ENCODE results near the gene CDK15.
A peak's percentile ranks its signal among the peaks of the same experiment; 100 is the strongest.
"Not testable (repeated sequence)": the region's sequence is repeated elsewhere in the genome, so short reads cannot be mapped to it uniquely, and the experiment has no call there.

Gene CDK15

DNA sequence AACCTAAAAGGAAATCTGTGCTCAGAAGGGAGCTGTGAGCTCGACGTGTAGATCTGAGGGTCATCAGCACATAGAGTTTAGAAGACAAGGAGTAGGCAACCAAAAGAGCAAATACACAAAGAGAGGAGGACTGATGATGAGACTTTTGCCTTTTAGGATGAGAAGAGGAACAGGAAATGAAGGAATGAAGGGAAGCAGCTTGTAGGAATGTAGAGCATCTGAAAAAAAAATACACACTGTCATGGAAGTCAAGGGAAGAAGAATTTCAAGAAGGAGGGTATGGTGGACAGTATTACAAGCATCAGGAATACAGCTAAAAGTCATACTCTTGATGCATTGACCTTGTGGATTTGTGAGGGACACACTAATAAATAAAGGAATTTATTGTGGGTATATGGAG lies 21.9 kb downstream of the CDK15 start:
- no peak for DNase-seq (ENCODE audit: low read depth in 2 of 2)

DNA sequence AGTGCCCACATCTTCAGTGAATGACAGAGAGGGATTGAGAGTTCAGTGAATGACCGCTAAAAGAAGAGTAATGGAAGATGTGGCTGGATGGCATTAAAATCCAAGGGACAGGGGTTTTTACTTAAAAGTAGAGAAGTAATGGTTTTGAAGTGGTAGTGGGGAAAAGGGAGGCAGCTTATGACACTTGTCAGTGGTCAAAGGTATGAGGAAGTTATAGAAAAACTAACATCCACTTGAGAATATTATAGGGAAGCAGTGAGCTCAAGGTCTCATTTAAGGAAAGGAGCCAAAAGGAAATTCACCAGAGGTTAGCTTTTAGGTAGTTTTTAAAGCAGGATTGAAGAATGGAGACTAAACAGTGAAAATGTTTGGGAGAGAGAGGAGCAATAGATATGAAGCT lies 24.3 kb downstream of the CDK15 start:
- no peak for DNase-seq (ENCODE audit: low read depth in 2 of 2)

DNA sequence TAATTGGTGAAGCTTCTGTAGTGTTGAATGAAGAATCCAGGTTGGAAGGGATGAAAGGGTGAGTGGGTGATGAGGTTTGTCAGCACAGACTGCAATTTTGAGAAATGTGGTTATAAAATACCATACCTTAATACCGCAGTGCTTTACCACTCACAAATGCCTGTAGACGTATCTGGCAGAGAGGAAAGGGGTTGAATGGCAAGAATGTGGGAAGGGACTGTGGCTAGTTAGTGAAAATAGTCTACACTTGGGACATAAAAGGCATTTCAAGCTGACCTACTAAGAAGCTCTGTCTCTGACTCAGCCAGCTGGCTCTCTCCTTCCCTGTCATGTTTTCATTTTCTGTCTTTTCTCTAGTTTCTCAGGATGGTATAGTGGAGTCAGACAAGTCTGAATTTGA lies 25.1 kb downstream of the CDK15 start:
- peak; percentile 78 for DNase-seq (ENCODE audit: low read depth in 2 of 2)

DNA sequence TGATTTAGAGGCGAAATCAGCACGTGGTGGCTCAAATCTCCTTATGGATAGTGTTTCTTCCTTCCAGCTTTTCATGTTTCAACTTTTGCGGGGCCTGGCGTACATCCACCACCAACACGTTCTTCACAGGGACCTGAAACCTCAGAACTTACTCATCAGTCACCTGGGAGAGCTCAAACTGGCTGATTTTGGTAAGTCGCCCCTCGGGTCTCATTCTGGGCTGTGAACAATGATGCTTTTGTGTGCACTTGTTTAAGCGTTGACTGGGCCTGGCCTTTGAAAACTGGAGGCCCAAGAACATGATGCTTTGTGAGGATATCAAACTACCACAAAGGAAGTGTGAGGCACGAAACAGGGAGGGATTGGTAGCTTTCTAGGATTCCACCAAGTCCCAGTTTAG lies 27.4 kb downstream of the CDK15 start:
- no peak for DNase-seq (ENCODE audit: low read depth in 2 of 2)

DNA sequence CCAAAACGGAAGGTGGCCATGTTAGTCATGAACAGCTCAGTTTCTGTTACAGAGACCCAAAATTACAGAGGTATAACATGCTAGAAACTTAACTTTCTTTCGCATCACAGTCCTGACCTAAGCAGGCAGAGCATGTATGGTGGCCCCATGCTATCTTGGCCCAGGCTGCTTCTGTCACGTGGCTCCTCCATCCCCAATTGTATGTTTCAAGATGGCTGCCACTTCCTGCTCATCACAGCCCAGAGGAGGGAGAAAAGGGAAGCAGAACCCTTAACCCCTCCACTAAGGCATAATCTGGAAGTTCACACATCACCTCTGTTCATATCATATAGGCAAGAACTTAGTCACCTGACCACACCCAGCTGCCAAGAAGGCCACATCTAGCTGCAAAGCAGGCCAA lies 28.7 kb downstream of the CDK15 start:
- no peak for DNase-seq (ENCODE audit: low read depth in 2 of 2)

DNA sequence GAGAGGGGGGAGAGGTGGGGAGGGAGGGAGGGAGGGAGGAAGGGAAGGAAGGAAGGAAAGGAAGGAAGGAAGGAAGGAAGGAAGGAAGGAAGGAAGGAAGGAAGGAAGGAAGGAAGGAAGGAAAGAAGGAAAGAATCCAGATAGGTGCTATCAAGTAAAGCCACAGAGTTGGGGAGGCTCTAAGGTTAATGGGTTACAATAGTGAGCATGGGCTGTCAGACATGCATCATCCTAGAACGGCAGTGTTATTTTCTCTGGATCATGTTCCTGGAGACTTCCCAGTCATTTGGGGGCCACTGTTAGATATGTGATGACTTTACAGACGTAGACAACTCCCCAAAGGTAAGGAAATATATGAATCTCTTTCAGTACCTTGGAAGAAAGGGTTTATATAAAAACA lies 31.1 kb downstream of the CDK15 start:
- DNase-seq (ENCODE audit: low read depth in 2 of 2) = no peak

DNA sequence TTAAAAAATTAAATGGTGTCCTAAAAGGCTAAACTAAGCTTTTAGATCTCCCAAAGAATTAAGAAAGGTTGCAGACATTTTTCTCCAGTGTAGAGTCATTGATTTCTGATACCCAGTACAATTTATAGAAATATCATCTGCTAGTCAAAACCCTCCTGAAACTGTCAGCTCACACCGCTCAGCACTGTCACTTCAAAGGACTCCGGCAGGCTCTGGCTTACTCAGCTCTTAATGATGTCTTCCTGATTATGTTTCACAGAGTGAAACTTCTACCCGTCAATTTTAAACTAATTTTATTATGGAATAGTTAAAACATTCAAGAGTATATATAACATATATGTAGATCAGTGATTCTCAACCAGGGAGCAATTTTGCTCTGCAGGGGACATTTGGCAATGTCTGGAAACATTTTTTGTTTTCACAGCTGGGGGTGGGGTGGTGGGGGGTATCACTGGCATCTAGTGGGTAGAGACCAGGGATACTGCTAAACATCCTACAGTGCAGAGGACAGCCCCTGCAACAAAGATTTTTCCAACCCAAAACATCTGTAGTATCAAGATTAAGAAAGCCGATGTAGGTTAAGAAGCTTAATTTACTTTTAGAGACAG lies 31.6 kb downstream of the CDK15 start:
- no peak for DNase-seq (ENCODE audit: low read depth in 2 of 2)

DNA sequence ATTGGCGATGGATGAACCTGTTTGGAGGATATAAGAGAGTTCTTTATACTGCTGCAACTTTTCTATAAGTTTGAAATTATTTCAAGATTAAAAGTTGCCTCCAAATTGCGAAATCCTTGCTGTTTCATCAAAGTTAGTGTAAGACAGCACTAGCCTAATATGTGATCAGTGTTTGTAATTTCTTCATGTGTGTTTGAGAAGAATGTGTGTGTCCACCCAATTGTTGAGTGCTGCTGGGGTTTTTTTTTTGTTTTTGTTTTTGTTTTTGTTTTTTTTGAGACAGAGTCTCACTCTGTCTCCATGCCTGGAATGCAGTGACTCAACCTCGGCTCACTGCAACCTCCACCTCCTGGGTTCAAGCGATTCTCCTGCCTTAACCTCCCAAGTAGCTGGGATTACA lies 33.4 kb downstream of the CDK15 start:
- peak in 1 of 2 experiments; percentile 45 for DNase-seq (ENCODE audit: low read depth in 2 of 2)

DNA sequence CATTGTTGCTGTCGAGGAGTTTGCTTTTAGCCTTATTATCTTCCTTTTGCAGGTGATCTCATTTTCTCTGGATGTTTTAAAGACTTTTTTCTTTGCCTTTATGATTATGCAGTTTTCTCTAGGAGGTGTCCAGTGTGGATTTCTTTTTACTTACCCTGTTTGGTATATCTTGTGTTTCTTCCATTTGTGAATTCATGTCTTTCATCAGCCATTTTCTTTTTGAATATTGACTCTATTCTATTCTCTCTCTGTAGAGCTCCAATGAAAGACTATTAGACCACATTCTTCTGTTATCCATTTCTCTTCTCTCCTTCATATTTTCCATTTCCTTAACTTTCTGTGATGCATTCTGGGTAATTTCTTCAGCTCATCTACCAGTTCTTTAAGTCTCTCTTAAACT lies 34.4 kb downstream of the CDK15 start:
- DNase-seq (ENCODE audit: low read depth in 2 of 2) = no peak

DNA sequence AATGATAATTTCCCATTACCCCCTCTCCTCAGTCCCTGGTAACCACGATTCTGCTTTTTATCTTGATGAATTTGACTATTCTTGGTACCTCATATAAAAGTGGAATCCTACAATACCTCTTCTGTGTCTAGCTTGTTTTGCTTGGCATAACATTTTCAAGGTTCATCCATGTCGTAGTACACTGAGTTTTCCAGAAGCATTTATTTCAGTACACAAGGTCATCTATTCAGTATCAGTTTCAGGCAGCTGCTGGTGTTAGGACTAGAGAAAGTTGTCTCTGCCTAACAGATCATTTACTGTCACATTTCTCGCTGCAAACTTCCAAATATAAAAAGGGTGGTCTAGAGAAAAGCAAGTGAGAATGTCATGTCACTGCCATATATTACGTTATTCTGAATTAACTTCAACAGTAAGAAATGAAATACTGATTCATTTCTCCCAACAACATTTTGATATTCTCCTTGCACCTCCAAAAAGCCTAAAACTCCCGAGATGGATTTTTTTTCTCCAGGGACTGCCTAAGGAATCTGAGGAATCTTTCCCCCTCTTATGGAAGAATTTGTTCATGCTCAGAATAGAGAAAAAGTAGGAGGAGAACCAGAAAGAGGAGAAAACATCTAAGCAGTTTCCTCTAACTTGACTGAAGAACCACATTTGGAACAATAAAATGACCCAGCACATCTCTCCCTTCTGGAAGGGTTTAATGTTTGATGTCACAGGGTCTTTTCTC lies 36.0 kb downstream of the CDK15 start:
- DNase-seq (ENCODE audit: low read depth in 2 of 2) = no peak

DNA sequence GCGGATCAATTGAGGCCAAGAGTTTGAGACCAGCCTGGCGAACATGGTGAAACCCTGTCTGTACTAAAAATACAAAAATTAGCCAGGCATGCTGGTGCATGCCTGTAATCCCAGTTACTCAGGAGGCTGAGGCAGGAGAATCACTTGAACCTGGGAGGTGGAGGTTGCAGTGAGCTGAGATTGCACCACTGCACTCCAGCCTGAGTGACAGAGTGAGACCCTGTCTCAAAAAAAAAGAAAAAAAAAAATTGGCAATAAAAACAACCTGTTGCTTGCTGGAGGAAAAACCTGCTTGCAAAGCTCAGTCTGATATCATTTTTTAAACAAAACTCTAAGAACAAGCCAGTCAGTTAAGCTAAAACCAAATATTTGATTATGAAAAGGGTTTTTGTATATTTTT lies 38.6 kb downstream of the CDK15 start:
- DNase-seq (ENCODE audit: low read depth in 2 of 2) = not testable (repeated sequence)

DNA sequence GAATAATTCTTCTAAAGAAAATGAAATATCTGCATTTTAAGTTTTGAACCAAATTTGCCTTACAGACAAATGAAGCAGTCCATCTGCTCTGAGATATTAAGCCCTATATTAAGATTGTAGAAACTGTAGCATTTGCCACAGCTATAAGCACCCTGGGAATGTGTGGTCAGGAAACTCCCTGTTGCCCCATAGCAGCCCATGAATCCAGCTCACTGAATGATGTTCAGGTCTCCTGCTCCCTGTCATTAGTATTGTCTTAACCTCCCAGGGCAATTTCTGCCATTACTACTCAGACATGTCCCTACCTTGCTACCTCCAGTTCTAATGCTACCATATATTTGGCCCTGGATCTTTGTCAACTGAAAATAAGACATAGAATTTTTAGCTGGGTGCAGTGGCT lies 41.1 kb downstream of the CDK15 start:
- no peak for DNase-seq (ENCODE audit: low read depth in 2 of 2)

DNA sequence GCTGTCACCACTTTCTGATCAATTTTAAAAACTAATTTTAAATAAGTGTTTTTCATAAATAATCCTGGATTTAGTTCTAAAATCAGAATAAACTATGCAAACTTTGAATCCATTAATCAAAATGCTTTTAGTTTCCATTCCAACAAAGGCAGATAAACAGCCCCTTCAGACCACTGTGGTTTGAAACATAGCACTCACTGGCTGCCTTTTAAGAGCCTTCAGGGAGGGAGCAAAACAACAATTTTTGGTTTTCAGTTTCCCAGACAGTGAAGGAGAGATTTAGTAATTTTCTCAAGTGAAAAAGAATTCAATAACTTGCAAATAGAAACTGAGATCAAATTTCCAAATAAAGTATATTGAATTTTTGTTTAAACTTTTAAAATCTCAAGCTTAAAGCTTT lies 46.1 kb downstream of the CDK15 start:
- no peak for DNase-seq (ENCODE audit: low read depth in 2 of 2)

DNA sequence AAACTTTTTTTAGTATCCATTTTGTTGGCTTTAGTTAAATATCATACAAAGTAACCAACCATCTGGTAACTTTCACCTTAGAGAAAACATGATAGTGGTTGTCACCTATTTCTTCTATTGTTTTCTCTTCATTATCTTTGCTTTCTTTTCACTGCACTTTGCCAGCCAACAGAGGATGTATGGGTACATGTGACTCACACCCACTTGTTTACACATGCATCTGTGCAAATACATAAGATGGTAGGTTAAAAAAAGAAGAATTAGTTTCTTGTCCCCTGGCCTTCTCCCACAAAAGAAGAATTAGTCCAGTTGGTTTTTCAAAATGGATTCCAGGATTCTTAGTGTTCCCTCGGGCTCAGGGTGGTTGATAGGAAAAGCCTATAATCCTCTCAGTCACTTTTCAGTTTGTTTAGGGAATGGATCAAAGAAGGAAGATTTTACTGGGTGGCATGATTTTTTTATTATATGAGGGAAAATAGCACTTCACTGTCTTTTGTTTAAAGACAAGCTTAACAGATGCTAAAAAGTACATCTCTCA lies 46.6 kb downstream of the CDK15 start:
- DNase-seq (ENCODE audit: low read depth in 2 of 2) = no peak

DNA sequence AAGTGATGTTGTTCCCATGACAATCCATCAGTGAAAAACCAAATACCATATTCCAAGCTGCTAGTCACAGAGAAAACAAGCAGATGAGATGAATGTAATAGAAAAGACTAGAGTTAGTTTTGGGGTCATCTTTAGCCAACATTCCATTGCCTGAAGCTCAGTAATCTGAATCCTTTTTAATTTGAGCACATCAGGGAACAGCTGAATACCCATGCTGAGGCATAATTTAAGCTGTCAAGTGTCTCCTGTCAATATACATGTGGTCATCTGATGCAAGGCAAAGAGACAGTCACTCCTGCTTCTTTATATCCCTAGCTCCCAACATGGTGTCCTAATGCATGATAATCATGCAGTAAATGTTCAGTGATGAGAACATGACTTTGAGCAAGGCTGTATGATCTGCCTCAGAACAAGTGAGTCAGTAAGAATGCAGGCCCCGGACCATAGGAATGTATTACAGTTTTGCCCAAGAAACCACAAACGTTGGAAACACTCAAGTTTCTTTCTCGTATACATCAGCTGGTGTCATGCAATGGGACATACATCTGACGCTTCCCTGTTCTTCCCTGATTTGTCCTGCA lies 48.0 kb downstream of the CDK15 start:
- DNase-seq (ENCODE audit: low read depth in 2 of 2) = peak; percentile 96 to 97

DNA sequence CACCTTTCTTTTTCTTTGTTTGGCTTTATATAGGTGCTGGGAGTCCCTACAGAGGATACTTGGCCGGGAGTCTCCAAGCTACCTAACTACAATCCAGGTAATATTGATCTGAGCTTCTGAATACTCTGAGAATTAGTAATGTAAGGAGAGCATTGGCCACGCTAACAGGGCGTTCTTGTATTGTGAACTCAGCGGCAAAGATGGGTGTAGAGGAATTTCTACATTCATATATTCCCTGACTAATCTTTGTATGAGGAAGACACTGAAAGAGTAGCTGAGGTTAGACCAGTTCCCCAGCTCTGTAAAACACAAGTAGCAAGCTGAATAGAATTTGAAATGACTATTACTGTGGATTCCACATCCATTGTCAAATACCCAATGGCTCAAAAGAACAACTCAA lies 48.5 kb downstream of the CDK15 start:
- DNase-seq (ENCODE audit: low read depth in 2 of 2) = peak; percentile 51 to 56

DNA sequence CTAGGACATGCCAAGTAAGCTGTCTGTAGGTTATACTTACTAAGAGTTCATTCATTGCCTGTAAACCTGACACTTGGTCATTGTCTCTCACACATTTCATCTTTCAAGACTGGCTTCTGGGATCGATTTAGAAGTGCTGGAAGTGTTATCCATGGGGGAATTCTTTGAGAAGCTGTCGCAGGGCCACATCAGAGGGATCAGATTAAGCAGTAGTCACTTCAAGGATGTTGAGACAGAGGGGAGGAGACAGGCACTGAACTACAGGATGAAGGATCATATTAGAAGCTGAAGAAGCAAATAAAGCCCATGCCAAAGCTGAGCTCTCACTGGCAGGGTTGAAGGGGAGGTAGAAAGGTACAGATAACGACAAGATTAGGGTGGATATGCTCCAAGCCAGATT lies 49.0 kb downstream of the CDK15 start:
- no peak for DNase-seq (ENCODE audit: low read depth in 2 of 2)

DNA sequence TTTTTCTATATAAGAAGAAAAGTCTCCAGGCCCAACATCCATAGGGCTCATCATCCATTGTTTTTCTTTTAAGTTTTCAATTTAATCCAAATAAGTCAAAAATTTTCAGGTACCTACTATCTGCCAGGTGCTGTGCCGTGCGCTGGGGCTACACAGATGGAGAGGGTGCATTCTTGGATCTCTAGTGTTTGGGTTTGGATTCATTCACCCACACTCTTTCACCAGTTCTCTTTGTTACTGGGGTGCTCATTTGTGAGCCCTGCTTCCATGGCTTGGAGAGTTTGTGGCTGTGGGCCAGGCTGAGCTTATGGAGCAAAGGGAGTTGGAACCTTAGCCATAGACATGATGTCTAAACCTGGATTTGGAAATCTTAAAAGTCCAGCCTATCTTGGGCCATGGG lies 51.0 kb downstream of the CDK15 start:
- no peak for DNase-seq (ENCODE audit: low read depth in 2 of 2)

DNA sequence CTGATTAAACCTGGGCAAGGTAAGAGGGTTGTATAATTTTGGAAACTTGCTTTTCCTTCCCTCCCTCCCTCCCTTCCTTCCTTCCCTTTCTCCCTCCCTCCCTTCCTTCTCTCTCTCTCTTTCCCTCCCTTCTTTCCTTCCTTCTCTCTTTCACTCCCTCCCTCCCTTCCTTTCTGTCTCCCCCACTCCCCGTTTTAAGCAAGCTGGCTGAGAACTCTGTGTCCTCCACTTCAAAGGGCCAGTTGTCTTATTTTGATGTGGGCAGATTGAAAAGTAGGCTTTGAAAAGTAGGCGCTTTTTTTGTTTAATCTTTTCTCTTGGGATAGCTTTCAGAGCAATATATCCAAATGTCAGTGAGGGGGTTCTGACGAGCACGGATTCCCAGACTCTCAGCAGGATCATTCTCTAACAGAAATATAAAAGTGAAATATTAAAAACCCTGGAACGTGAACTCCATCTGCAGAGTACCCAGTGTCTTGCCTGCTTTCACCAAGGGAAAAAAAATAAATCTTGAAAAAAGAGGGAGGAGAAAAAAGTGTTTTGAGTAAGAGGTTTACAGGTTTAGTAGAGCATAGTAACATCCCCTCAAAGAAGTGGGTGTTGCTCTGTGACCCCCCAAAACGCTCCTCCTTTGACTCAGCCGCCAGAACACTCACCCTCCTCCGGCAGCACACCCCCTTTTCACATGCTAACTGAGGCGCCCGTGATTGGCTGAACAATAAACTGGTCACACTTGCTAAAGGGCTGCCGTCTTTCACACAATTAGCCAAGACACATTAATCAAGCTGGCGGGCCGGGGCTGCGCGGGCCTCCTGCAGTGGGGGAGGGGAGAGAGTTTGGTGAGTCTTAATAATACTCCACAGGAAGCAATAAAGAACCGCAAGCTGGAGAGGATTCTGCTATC lies 52.2 kb downstream of the CDK15 start:
- DNase-seq (ENCODE audit: low read depth in 2 of 2) = peak; percentile 83 to 87

DNA sequence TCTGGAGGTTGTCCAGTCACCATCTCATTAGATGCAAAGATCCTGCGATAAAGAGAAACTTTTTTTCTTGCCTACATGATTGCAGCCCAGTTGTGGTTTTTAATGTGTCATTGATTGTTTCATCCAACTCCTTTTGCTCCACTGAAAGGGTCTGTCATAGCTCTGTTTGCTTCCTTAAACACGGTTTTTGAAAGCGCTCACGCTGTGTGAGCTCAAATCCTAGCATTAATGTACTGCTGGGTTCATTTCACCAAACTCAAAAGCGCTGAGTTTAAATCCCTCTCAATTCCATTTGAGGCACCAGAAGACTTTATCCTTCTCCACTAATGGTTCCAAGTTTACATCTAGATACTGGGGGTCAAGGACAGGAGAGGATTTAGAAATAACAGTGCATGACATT lies 53.6 kb downstream of the CDK15 start:
- peak; percentile 33 to 47 for DNase-seq (ENCODE audit: low read depth in 2 of 2)

DNA sequence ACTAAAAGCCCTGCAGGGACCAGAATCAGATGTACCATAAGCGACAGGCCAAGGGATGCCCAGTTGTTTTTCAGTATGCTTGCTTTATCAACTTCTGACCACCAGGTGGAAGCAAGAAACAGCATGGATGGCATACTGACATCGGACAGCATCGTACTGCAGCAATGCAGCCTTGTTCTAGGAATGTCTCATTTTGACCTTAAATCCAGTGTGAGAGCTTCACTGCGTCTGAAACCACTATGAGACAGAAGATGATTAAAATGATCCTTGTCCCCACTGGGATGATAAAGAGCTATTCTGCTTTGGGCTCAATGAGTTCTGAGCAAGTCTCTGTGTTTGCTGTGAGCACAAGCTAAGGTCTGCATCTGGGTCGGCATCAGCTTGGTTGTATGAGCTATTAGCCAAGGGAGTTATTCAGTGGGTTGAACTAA lies 54.3 kb downstream of the CDK15 start:
- peak; percentile 71 to 72 for DNase-seq (ENCODE audit: low read depth in 2 of 2)

DNA sequence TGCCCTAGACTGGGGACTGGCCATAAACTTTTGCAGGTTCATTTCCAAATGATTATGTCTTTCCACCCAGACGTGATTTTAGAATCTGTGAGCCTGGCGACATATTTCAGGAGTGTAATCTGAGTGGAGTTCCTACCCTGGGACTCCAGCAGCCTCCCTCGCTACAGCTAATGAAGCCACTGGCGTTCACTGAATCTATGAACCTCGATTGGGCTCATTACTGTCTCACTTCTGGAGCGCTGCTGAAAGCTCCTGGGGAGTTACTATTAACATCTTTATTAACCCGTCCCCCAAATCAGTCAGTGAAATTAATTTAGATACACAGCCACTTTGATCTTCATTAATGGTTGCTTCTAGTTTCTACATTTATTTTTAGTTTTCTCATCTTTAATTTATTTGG lies 56.5 kb downstream of the CDK15 start:
- no peak for DNase-seq (ENCODE audit: low read depth in 2 of 2)
